Smooth muscle cell of the brain vasculature (primary cell): ENCODE data around the gene INVS.
"Not testable (repeated sequence)": the region's sequence is repeated elsewhere in the genome, so short reads cannot be mapped to it uniquely, and the experiment has no call there.

Experiments
- DNase-seq: peaks from one replicate; pipeline ENCODE4 v3.0.0-alpha.2; 2012; ENCODE audit warnings: low read depth, low spot score

Gene INVS, protein sequence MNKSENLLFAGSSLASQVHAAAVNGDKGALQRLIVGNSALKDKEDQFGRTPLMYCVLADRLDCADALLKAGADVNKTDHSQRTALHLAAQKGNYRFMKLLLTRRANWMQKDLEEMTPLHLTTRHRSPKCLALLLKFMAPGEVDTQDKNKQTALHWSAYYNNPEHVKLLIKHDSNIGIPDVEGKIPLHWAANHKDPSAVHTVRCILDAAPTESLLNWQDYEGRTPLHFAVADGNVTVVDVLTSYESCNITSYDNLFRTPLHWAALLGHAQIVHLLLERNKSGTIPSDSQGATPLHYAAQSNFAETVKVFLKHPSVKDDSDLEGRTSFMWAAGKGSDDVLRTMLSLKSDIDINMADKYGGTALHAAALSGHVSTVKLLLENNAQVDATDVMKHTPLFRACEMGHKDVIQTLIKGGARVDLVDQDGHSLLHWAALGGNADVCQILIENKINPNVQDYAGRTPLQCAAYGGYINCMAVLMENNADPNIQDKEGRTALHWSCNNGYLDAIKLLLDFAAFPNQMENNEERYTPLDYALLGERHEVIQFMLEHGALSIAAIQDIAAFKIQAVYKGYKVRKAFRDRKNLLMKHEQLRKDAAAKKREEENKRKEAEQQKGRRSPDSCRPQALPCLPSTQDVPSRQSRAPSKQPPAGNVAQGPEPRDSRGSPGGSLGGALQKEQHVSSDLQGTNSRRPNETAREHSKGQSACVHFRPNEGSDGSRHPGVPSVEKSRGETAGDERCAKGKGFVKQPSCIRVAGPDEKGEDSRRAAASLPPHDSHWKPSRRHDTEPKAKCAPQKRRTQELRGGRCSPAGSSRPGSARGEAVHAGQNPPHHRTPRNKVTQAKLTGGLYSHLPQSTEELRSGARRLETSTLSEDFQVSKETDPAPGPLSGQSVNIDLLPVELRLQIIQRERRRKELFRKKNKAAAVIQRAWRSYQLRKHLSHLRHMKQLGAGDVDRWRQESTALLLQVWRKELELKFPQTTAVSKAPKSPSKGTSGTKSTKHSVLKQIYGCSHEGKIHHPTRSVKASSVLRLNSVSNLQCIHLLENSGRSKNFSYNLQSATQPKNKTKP

DNA sequence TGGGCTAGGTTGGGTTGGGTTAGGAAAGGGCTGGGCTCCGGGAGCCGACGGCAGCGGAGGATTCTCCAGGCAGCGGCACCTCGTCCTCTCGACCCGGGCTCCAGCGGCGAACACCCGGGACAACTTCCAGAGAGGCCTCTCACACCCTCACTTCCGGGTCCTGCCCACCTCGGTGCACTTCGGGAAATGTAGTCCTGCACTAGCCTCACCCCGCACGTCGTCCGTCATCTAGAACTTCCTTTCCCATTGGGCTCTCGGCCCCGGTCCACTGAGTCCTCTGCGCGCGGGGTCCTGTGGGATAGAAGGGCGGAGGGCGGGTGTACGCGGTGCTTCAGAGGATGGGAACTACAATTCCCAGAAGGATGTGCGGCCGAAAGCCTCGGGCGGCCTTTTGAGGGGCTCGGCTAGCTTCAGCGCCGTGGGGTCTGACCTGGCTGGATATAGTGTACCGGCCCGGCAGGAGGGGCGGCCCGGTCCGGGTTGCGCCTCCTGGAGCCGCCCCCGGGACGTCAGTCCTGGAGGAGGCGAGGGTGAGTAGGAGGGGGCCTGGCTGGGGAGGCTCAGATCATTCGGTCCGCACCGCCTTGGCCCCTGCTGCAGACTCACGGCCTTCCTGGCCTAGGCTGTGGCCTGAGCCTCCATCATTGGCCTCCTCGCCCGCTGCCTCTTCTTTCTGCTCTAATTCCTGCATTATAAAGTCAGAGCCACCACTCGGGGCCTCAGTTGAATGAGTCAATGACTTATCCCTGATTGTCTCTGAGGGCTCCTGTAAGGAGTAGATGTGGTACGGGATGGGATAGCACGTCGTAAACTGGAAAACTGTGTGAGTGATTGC, at the start of gene INVS, which contains the start of gene ERP44:
Gene INVS (plus strand): TSS at position 357 of the 835 bp plus-strand sequence. CDS start 5,279 bp downstream, outside the sequence.
Gene ERP44 (minus strand): TSS at position 114 of the 835 bp plus-strand sequence. CDS start 160 bp downstream, outside the sequence.
- DNase-seq: peak; percentile 97

DNA sequence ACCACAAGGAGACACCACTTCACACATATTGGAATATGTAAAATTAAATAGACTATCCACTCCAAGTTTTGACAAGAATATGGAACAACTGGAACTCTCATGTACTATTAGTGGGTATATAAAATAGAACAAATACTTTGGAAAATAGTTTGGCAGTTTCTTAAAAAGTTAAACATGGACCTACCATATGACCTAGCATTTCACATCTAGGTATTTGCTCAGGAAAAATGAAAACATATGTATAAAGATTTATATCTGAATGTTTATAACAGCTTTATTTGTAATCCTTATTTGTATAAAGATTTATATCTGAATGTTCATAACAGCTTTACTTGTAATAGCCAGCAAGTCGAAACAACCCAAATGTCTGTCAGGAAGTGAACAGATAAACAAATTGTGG, 49.5 kb upstream of the INVS start:
- no peak for DNase-seq

DNA sequence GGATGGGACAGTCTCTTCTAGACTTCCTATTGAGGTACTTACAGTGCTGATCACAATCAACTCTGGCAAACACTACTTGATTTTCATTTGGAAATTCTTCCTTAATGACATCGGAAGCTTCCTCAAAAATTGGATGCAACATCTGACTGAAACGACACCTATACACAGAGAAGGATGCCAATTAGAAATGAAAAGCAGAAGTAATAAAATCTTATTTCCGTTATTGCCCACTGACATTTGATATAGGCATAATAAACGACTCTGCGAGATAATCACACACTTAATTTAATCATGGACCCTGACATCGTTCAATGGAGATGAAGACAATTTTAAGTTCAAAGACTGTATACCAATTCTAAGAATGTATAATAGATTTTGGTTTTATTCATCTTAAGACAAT, 46.7 kb upstream of the INVS start:
- no peak for DNase-seq

DNA sequence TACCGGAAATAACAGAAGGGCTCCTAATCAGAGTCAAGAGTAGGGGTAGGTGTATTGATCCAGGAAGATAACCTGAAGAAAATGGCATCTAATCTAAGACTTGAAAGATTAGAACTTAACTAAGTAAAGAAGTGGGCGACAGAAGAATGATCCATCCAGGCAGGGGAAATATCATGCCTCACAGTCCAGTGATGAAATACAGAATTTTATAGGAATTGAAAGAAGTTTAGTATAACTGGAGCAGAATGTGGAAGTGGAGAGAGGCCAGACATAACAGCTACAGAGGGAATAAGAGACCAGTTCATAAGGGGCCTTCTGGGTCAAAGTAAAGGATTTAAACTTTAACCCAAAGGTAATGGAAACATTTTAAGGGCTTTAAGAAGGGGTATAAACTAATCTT, 42.5 kb upstream of the INVS start:
- DNase-seq: no peak

DNA sequence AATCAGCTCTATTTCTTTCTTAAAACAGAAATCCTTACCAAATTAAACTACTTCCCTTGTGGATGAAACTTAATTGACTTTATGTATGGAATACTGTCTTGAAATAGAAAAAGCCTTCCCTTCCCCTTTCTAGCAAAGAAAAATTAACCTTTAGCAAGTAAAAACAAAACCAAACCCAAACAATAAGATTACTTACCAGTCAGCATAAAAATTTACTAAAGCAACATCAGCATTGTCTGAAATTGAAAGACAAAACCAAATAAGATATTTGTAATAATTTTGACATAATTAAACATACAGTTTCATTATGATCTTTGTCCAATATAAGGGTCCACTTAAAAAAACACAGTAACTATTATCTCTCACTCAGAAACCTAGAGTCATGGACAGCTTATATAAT, 41.4 kb upstream of the INVS start:
- no peak for DNase-seq

DNA sequence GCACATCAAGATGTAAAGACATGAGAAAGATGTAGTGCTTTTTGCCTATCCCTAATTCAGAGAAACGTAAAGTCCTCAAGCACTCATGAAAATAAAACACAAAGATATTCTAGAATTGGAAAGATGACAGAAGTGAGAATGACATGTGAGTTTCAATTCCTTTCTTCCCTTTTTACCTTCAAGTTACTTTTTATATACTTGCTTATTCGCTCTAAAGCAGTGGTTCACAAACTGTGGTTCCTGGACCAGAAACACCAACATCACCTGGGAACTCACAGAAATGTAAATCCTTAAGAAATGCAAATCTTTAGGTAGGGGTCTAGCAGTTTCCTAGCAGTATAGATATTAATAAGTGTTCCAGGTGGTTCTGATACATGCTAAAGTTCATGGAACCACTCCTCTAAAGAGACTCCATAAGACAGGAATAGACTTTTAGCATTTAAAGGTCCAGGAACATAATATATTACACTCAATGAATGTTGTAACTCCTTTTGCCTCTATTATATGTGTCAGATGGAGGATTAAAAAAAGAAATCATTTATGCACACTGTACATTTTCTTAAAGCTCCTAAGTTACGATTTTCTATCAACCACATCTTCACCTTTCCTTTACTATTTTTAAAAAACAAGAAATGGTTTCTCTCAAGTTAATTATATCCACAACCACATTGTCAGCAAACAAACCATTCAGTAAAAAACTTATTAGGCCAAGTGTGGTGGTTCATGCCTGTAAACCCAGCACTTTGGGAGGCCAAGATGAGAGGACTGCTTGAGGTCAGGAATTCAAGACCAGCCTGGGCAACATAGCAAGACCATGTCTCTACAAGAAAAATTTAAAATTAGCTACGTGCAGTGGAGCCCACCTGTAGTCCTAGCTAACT, 40.1 kb upstream of the INVS start:
- no peak for DNase-seq

DNA sequence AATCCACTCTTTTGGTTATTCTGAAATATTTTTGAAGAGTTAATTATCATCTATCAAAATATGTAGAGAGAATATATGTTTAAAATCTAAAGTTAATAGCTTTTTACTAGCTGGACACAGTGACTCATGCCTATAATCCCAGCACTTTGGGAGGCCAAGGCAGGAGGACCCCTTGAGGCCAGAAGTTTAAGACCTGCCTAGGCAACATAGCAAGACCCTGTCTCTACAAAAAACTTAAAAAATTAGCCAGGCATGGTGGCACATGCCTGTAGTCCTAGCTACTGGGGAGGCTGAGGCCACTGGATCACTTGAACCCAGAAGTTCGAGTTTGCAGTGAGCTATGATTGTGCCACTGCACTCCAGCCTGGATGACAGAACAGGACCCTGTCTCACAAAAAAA, 36.4 kb upstream of the INVS start:
- not testable (repeated sequence) for DNase-seq

DNA sequence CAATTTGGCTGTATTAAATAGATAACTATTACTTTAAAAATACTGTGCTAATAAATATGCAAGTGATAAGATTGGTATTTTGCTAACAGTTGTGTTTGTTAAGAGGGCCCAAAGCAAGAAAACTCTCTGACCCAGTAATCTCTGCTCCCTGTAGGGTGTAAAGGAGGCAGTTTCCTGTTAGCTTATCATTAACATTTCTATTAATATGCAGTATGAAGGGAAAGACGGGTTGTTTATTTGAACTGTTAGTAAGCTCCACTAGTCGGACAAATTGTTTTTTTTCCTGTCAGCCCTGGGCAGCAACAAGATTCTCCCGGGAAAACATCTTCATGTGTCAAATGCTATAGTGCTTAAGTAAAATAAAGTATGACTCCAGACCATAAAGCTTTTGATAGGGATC, 35.9 kb upstream of the INVS start:
- DNase-seq: no peak

DNA sequence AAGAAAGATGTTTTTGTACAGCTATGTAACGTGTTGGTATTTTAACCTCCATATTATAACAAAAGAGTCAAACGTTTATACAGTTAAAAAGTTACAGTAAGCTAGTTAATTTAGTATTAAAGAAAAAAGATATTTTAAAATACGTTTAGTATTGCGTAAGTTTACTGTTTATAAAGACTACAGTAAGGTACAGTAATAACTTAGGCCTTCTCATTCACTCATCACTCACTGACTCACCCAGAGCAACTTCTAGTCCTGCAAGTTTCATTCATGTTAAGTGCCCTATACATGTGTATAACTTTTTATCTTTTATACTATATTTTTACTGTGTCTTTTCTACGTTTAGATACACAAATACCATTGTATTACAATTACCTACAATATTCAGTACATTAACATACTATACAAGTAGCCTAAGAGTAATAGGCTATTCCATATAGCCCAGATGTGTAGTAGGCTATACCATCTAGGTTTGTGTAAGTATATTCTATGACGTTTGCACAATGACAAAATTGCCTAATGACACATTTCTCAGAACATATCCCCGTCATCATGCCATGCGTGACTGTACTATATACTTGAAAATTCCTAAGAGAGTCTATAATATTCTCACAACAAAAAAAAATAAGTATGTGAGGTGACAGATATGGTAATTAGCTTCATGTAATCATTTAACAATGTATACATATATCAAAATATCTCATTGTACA, 34.0 kb upstream of the INVS start:
- no peak for DNase-seq

DNA sequence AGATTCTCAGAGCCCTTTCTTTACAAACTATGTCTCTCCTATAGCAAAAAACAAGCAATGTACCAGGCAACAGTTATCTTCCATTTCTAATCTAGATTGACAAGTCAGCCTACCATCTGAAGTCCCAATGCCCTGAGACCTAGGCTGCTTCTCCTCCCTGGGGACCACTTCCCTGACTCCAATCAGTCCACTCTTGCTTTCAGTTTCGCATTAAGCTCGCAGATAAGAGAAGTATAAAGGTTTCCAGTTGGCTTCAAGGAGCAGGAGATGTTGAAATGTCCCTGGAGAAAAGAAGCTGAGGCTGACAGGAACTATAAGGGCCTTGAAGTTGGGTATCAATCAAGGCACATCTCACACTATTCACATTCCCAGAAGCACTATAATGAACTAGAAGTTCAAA, 32.5 kb upstream of the INVS start:
- DNase-seq: no peak

DNA sequence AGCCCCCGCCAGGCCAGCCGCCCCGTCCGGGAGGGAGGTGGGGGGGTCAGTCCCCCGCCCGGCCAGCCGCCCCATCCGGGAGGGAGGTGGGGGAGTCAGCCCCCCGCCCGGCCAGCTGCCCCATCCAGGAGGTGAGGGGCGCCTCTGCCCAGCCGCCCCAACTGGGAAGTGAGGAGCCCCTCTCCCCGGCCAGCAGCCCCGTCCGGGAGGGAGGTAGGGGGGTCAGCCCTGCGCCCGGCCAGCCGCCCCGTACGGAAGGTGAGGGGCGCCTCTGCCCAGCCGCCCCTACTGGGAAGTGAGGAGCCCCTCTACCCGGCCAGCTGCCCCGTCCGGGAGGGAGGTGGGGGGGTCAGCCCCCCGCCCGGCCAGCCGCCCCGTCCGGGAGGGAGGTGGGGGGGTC, 31.1 kb upstream of the INVS start:
- not testable (repeated sequence) for DNase-seq

DNA sequence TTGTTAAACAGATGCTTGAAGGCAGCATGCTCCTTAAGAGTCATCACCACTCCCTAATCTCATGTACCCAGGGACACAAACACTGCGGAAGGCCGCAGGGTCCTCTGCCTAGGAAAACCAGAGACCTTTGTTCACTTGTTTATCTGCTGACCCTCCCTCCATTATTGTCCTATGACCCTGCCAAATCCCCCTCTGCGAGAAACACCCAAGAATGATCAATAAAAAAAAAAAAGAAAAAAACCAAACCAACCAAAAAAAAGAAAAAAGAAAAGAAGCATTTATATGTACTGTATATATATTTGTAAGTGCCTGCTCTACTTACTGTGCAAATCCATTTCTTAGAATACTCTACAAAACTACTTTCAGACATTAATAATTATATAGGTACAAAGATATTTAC, 30.0 kb upstream of the INVS start:
- DNase-seq: not testable (repeated sequence)

DNA sequence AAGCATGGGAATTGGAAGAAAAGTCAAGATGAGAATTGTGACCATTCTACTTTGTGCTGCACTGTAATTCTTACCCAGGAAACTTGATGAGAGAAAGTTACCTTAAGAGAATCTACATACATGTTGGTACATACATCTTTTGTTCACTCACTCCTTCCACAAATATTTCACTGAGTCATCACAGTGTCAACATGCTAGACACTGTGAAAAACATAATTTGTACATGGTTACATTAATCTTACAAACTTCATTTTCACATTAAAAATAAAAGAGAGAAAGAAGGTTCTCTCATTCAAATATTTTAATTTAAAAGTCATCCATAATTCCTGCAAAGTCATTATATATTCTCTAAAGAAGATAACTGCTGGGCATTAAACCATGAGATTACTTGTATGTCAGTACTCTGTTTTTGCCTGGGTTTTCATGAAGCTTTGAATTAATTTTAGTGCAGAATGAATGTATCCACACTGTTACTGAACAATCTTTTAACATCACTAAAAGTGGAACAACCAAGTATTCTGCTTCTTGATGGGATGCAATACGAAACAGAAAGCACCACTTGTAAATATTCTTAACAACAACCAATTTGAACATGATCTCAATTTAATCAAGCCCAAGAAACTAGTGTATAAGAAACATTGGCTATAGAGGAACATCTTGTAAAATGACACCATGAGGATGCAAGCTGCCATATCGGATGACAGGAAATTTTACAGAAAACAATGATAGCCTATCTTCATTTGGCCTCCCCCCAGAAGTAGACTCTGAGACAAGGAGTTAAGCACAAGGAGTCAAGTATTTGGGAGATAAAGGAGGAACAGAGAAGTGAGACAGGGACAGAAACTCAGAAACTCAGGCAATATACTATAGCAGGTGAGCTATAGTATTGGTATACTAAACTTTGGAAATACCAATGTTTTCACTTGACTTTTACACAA, 28.7 kb upstream of the INVS start:
- DNase-seq: no peak

DNA sequence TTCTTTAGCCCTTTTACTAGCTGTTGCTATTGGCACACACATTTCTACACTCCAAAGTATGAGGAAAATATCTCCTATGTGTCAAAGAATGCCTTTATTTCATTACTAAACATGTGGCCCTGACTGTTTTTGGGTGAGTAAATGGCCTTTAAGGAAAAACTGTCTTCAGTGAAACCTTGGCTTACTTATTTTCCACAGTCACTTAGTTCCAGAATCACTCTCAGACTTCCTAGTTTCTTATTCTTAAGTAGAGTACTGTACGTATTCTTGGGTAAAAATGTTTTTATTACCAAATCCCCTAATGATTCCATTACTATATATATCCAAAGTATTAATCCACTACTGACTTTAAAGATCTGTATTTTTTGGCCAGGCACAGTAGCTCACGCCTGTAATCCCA, 27.8 kb upstream of the INVS start:
- no peak for DNase-seq

DNA sequence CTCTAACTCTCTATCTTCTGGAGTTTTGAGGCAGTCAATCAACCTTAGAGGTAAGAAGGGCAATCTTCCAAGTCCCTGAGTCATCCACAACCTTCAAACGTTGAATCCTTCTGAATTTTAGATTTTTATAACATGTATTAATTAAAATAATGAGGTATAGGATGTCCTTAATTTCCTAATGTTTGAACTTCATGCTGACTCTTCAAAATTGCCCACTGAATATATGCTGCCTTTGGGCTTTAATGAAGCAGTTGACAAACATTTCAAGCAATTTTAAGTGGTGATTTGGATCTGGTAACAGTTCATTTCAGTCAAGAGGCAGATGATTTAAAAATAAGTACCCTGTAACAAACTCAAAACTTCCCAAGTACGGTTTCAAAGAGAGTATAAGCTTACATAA, 26.2 kb upstream of the INVS start:
- DNase-seq: no peak

DNA sequence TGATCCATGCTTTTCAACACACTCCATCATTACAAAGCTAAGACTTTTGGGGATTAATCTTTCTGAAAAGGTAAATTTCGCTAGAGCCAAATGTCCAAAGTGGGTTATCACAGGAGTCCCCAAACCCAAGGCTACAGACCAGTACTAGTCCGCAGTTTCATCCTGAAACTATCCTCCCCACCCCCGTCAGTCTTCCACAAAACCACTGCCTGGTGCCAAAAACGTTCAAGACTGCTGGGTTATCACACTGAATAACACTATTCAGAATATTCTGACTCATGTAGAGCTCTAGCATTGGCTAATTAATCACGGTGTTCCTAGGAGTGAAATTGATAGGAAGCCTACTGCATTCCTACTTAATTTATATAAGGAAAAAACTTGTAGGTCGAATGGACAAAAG, 24.9 kb upstream of the INVS start:
- DNase-seq: no peak

DNA sequence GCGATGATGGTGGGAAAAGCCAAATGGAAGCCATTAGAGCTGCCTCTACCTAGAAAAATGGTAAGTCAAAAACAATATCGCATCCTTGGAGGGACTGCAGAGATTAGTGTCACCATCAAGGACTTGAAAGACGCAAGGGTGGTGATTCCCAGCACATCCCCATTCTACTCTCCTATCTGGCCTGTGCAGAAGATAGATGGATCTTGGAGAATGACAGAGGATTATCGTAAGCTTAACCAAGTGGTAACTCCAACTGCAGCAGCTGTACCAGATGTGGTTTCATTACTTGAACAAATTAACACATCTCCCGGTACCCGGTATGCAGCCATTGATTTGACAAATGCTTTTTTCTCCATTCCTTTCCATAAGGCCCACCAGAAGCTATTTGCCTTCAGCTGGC, 24.1 kb upstream of the INVS start:
- DNase-seq: no peak

DNA sequence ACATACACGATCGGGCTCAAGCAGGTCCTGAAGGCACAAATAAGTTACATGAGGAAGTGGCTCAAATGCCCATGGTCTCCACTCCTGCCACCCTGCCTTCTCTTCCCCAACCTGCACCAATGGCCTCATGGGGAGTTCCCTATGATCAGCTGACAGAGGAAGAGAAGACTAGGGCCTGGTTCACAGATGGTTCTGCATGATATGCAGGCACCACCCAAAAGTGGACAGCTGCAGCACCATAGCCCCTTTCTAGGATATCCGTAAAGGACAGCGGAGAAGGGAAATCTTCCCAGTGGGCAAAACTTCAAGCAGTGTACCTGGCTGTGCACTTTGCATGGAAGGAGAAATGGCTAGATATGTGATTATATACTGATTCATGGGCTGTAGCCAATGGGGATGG, 22.8 kb upstream of the INVS start:
- not testable (repeated sequence) for DNase-seq

DNA sequence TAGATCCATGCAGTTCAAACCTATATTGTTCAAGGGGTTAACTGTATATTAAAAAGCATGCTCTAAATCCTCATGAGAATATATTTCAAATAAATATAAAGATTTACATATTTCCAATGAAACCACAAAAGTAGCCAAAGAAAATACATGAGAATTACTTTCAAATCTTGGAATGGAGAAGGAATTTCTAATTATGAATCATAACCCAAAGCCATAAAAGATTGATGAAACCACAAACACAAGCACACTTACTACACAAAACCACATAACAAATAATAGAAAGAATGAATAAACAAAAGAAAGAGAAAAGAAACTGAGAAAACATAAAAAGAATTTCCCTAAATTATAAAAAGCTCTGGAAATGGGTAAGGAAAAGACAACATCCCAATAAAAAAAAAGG, 16.3 kb upstream of the INVS start:
- no peak for DNase-seq
